ENCODE data around the gene EML5.
"Not testable (repeated sequence)": the region's sequence is repeated elsewhere in the genome, so short reads cannot be mapped to it uniquely, and the experiment has no call there.

The EML5 gene

GRCh38 chr14:88802596-88802995 is 9.8 kb upstream of the EML5 start:
- DNase-seq = no peak

- DNase-seq = no peak
Observed at GRCh38 chr14:88799522-88799921, 6.8 kb upstream of the EML5 start.

- DNase-seq = no peak
Observed at GRCh38 chr14:88798156-88798555, 5.4 kb upstream of the EML5 start.

- DNase-seq = no peak
Observed at GRCh38 chr14:88793259-88793625, 489 bp upstream of the EML5 start.

- DNase-seq = peak in 2 of 4 experiments; percentile 6 to 10
Observed at GRCh38 chr14:88791629-88792472, 902 bp downstream of the EML5 start.

GRCh38 chr14:88791252-88791621 is 1.5 kb downstream of the EML5 start:
- DNase-seq = no peak

- DNase-seq = no peak
Observed at GRCh38 chr14:88790501-88791251, 2.1 kb downstream of the EML5 start.

GRCh38 chr14:88789573-88789972 is 3.2 kb downstream of the EML5 start:
- DNase-seq = not testable (repeated sequence)

GRCh38 chr14:88786715-88787114 is 6.0 kb downstream of the EML5 start:
- DNase-seq = no peak

- DNase-seq = no peak
Observed at GRCh38 chr14:88785911-88786310, 6.8 kb downstream of the EML5 start.

- DNase-seq = no peak
Observed at GRCh38 chr14:88775532-88775931, 17.2 kb downstream of the EML5 start.

- no peak for DNase-seq
Observed at GRCh38 chr14:88770736-88771135, 22.0 kb downstream of the EML5 start.

- DNase-seq = no peak
Observed at GRCh38 chr14:88765130-88765529, 27.6 kb downstream of the EML5 start.

- no peak for DNase-seq
Observed at GRCh38 chr14:88753873-88754272, 38.9 kb downstream of the EML5 start.

- DNase-seq = no peak
Observed at GRCh38 chr14:88750945-88751344, 41.8 kb downstream of the EML5 start.

- DNase-seq = no peak
Observed at GRCh38 chr14:88750413-88750812, 42.3 kb downstream of the EML5 start.

- DNase-seq = no peak
Observed at GRCh38 chr14:88749139-88749538, 43.6 kb downstream of the EML5 start.

GRCh38 chr14:88748288-88748687 is 44.5 kb downstream of the EML5 start:
- no peak for DNase-seq

GRCh38 chr14:88746052-88746451 is 46.7 kb downstream of the EML5 start:
- no peak for DNase-seq

GRCh38 chr14:88737245-88737644 is 55.5 kb downstream of the EML5 start:
- DNase-seq = no peak

- no peak for DNase-seq
Observed at GRCh38 chr14:88733121-88733520, 59.6 kb downstream of the EML5 start.

- DNase-seq = no peak
Observed at GRCh38 chr14:88729159-88729558, 63.6 kb downstream of the EML5 start.

- no peak for DNase-seq
Observed at GRCh38 chr14:88727057-88727456, 65.7 kb downstream of the EML5 start.

GRCh38 chr14:88710709-88711108 is 82.0 kb downstream of the EML5 start:
- no peak for DNase-seq
